ENCODE data around the gene MELTF.

Gene MELTF

GRCh38 chr3:196967412-196968232 lies 62.0 kb downstream of the MELTF start:
- no peak for DNase-seq

- no peak for DNase-seq
Measured at GRCh38 chr3:196966526-196967401, 62.9 kb downstream of the MELTF start.

DNA sequence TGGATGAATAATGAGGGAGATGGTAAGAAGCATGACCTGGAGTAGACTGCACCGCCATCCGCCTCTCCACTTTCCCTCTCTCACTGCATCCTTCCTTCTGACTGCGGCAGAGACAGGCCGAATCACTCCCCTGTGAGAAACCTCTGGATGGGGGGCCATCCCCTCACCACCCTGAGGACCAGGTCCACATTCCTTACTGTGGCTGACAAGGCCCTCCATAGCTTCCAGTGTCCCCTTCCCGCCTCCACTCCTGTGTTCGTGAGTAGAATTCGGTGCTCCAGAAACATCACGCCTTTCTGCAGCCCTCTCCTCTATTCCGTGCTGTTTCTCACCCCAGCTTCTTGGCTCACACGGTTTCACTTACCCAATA lies 63.8 kb downstream of the MELTF start:
- DNase-seq = no peak

- DNase-seq = no peak
Measured at GRCh38 chr3:196965112-196965803, 64.4 kb downstream of the MELTF start.

GRCh38 chr3:196963631-196963953 lies 66.0 kb downstream of the MELTF start:
- DNase-seq = no peak

DNA sequence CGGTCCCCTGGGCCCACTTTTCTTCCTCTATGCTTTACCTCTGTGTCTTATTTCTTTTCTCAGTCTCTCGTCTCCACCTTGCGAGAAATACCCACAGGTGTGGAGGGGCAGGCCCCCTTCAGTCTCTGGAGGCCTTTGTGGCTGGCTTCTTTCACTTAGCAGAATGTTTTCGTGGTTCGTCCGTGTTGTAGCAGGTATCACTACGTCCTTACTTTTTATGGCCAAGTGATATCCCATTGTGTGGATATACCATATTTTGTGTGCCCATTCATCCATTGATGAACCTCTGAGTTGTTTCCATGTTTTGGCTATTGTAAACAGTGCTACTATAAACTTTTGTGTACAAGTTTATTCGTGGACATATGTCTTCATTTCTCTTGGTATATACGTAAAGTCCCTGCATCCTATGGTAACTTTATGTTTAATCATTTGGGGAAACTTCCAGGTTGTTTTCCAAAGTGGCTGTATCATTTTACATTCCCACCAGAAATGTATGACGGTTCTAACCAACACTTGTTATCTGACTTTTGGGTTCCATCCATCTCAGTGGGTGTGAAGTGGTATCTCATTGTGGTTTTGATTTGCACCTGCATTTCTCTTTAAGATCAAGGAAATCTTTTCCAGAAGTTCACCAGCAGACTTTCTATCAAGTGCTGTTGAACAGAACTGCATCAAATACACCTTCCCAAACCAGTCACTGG lies 66.5 kb downstream of the MELTF start:
- no peak for DNase-seq

- DNase-seq = no peak
Measured at GRCh38 chr3:196962108-196962929, 67.3 kb downstream of the MELTF start.

DNA sequence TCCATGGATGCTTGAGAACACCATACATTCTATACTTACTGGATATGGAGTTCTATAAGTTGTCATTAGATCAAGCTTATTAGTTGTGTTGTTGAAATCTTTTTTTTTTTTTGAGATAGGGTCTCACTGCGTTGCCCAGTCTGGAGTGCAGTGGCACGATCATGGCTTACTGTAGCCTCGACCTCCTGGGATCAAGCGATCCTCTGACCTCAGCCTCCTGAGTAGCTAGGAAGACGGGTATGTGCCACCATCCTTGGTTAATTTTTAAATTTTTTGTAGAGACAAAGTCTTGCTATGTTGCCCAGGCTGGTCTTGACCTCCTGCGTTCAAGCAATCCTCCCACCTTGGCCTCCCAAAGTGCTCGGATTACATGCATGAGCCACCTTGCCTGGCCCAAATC lies 74.8 kb downstream of the MELTF start:
- no peak for DNase-seq
